ENCODE measurements around the gene MYH9.

MYH9 gene

GRCh38 chr22:36239401-36240171 is 148.2 kb downstream of the MYH9 start, which contains the start of gene APOL2:
Gene APOL2 (minus strand): TSS chr22:36239527. CDS start chr22:36233162, 6,365 bp downstream.
- H3K4me3 ChIP-seq (ENCODE audit: low read depth, low read length): peak within 1 kb of the TSS; percentile 69
- TF ChIP-seq CTCF (IDR thresholded peaks at IDR 0.05; ENCODE audit: insufficient read depth, low read depth, low read length, missing control alignments): peak; percentile 74
- peak; percentile 92 for DNase-seq (ENCODE audit: low read depth)

- no peak for TF ChIP-seq CTCF (IDR thresholded peaks at IDR 0.05; ENCODE audit: insufficient read depth, low read depth, low read length, missing control alignments)
Measured at GRCh38 chr22:36239150-36239400, 148.7 kb downstream of the MYH9 start.

GRCh38 chr22:36238373-36239149 is 149.2 kb downstream of the MYH9 start:
- DNase-seq (ENCODE audit: low read depth): no peak

More at GRCh38 chr22:36239150-36239400, 148.7 kb downstream of the MYH9 start:
- H3K4me3 ChIP-seq (ENCODE audit: low read depth, low read length): peak overlapping the region; percentile 69
- peak; percentile 13 for DNase-seq (ENCODE audit: low read depth)

GRCh38 chr22:36237462-36238372 is 150.1 kb downstream of the MYH9 start:
- TF ChIP-seq CTCF (IDR thresholded peaks at IDR 0.05; ENCODE audit: insufficient read depth, low read depth, low read length, missing control alignments): no peak
- peak overlapping the region; percentile 69 for H3K4me3 ChIP-seq (ENCODE audit: low read depth, low read length)
- peak; percentile 40 for DNase-seq (ENCODE audit: low read depth)

More at GRCh38 chr22:36238373-36239149, 149.2 kb downstream of the MYH9 start:
- peak overlapping the region; percentile 69 for H3K4me3 ChIP-seq (ENCODE audit: low read depth, low read length)
- TF ChIP-seq CTCF (IDR thresholded peaks at IDR 0.05; ENCODE audit: insufficient read depth, low read depth, low read length, missing control alignments): no peak

GRCh38 chr22:36236388-36237319 is 151.1 kb downstream of the MYH9 start:
- no peak for TF ChIP-seq CTCF (IDR thresholded peaks at IDR 0.05; ENCODE audit: insufficient read depth, low read depth, low read length, missing control alignments)
- H3K4me3 ChIP-seq (ENCODE audit: low read depth, low read length): no peak overlapping the region
- no peak for DNase-seq (ENCODE audit: low read depth)

- H3K4me3 ChIP-seq (ENCODE audit: low read depth, low read length): no peak overlapping the region
- DNase-seq (ENCODE audit: low read depth): no peak
- no peak for TF ChIP-seq CTCF (IDR thresholded peaks at IDR 0.05; ENCODE audit: insufficient read depth, low read depth, low read length, missing control alignments)
Measured at GRCh38 chr22:36235585-36235984, 152.2 kb downstream of the MYH9 start.

Data from GM12865 (cell line).